Left lung (tissue), 10 donors: ENCODE measurements around the gene KLHL7. TPM values are rescaled to one million over a fixed set of nuclear protein-coding genes. Genes with fewer than 3 reads are reported as not detected.

Source experiments
- ATAC-seq: fragments of 200-7000 bp; cut with Tn5 transposase; one replicate; pipeline ENCODE4 v1.9.1; 2020; ENCODE audit warnings: moderate library complexity
- DNase-seq, 4 donors: peaks; one replicate each; pipeline ENCODE4 v3.0.0-alpha.2; 2013 to 2020
- H3K27ac ChIP-seq, 2 donors: fragments of 200-600 bp; sonication (generic) in 1 of 2; one replicate each; pipeline versions ENCODE4 v1.5.0 to v1.8.0; 2020 to 2021
- H3K27me3 ChIP-seq, 2 donors: fragments of 200-600 bp; sonication (generic) in 1 of 2; one replicate each; pipeline versions ENCODE4 v1.5.0 to v1.8.0; 2020 to 2021
- H3K36me3 ChIP-seq, 2 donors: fragments of 200-600 bp; sonication (generic) in 1 of 2; one replicate each; pipeline versions ENCODE4 v1.5.0 to v1.8.0; 2020 to 2021
- H3K4me1 ChIP-seq, 2 donors: fragments of 200-600 bp; one replicate each; pipeline ENCODE4 v1.8.0; 2021
- H3K4me3 ChIP-seq, 2 donors: fragments of 200-600 bp; sonication (generic) in 1 of 2; one replicate each; pipeline versions ENCODE4 v1.5.0 to v1.8.0; 2020 to 2021; ENCODE audit warnings: mild to moderate bottlenecking in 1 of 2
- H3K9me3 ChIP-seq, 2 donors: fragments of 200-600 bp; sonication (generic) in 1 of 2; one replicate each; pipeline versions ENCODE4 v1.5.0 to v1.8.0; 2020 to 2021
- CTCF ChIP-seq, 2 donors: fragments of 200-600 bp; sonication (generic) in 1 of 2; IDR thresholded peaks; one replicate each; pipeline versions ENCODE4 v1.5.0 to v1.8.0; 2021; ENCODE audit warnings: antibody characterized with exemption in 2 of 2
- intact Hi-C, 2 donors: fragments of 100-400 bp; cut with DNase I; formaldehyde crosslinking; loops; one replicate each; pipeline versions ENCODE4 v1.11.2 to v1.14.2; 2022
- polyA plus RNA-seq, 6 donors: library from polyadenylated mRNA; unstranded; fragments of 120-200 nt; gene quantifications; one replicate each; pipeline ENCODE4 v1.2.1, GENCODE V29; 2013; ENCODE audit not compliant: insufficient read length in 6 of 6
- total RNA-seq, 2 donors: library from RNA; stranded (reverse); fragmentation: NEBNext Ultra II Directional; extraction: Animal tissue kit (Norgen Biotek cat#: 25700); gene quantifications; one replicate each; pipeline ENCODE4 v1.2.1, GENCODE V29; 2021
- donor health status: DM: no; HTN: yes; CAD: no.
- donor health status: DM: no; HTN: no; CAD: no.

The KLHL7 gene
- total and polyA plus RNA-seq, 8 donors = 18.1 to 55.9 (median 45.7) TPM

- no peaks in the 10 kb centered on the region for H3K9me3 ChIP-seq
- intact Hi-C loops = no loop called here
- H3K27ac ChIP-seq = no peak overlapping the region
- H3K27me3 ChIP-seq = peaks cover 0 to 14% of the 10 kb centered on the region in 2 donors
- H3K4me3 ChIP-seq = no peak overlapping the region
- TF ChIP-seq CTCF (IDR thresholded peaks at IDR 0.05) = no peak
- H3K4me1 ChIP-seq = peaks cover 0 to 22% of the 10 kb centered on the region in 2 donors
- DNase-seq (no peak), ATAC-seq (no peak)
- no peaks in the 10 kb centered on the region for H3K36me3 ChIP-seq
Measured at GRCh38 chr7:23211589-23211988, 106.0 kb downstream of the KLHL7 start.

- intact Hi-C loops = no loop called here
- H3K27ac ChIP-seq = no peak overlapping the region
- H3K4me3 ChIP-seq = no peak overlapping the region
- ATAC-seq (no peak), DNase-seq (no peak)
- no peaks in the 10 kb centered on the region for H3K36me3 ChIP-seq
- peaks cover 0 to 21% of the 10 kb centered on the region in 2 donors for H3K4me1 ChIP-seq
- TF ChIP-seq CTCF (IDR thresholded peaks at IDR 0.05) = no peak
- H3K27me3 ChIP-seq = peaks cover 0 to 14% of the 10 kb centered on the region in 2 donors
- no peaks in the 10 kb centered on the region for H3K9me3 ChIP-seq
Measured at GRCh38 chr7:23212395-23212794, 106.8 kb downstream of the KLHL7 start.

GRCh38 chr7:23212841-23213240 is 107.3 kb downstream of the KLHL7 start:
- no peaks in the 10 kb centered on the region for H3K36me3 ChIP-seq
- no peak overlapping the region for H3K27ac ChIP-seq
- peaks cover 0 to 14% of the 10 kb centered on the region in 2 donors for H3K27me3 ChIP-seq
- no peaks in the 10 kb centered on the region for H3K9me3 ChIP-seq
- DNase-seq = no peak
- no peak for TF ChIP-seq CTCF (IDR thresholded peaks at IDR 0.05)
- ATAC-seq = no peak
- intact Hi-C loops = no loop called here
- H3K4me3 ChIP-seq = no peak overlapping the region
- H3K4me1 ChIP-seq = peaks cover 0 to 16% of the 10 kb centered on the region in 2 donors

DNA sequence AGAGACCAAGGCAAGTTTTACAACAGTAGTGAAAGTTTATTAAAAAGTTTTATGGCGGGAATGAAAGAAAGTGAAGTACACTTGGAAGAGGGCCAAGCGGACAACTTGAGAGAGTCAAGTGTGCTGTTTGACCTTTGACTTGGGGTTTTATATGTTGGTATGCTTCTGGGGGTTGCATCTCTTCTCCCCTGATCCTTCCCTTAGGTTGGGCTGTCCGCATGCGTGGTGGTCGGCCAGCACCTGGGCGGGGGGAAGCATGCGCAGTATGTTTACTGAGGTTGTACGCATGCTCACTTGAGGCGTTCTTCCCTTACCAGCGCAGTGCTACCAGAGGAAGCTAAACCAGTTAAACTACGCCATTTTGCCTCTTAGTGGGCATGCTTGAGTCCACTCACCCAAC is 108.2 kb downstream of the KLHL7 start:
- ATAC-seq = no peak
- H3K36me3 ChIP-seq = no peaks in the 10 kb centered on the region
- intact Hi-C loops = no loop called here

DNA sequence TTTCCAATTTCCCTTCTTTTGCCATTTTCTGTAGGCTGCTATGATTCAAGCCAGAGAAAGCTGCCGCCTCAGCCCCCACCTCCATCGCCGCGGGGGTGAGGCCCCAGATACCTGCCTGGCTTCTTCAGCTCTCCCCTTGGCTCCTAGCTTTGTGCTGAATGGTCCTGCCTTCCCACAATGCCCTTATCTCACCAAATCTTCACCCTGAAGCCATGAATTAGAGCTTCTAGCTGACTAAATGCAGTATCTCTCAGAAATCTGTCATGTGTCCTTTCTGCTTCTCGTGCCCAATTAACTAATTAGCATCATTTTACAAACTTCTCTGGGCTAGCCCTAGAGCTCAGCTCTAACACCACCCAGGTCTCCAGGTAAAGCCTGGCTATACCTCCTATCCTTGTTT is 108.8 kb downstream of the KLHL7 start:
- intact Hi-C loops = no loop called here
- no peak overlapping the region for H3K4me3 ChIP-seq
- ATAC-seq = no peak
- H3K4me1 ChIP-seq = peaks cover 0 to 7% of the 10 kb centered on the region in 2 donors
- DNase-seq = no peak
- H3K27me3 ChIP-seq = peaks cover 0 to 10% of the 10 kb centered on the region in 2 donors
- no peak for TF ChIP-seq CTCF (IDR thresholded peaks at IDR 0.05)
- H3K36me3 ChIP-seq = no peaks in the 10 kb centered on the region
- H3K9me3 ChIP-seq = no peaks in the 10 kb centered on the region
- H3K27ac ChIP-seq = no peak overlapping the region

More for the DNA sequence above, 108.2 kb downstream of the KLHL7 start:
- Histone ChIP-seq H3K27ac (no peak overlapping the region), H3K27me3 (peaks cover 0 to 10% of the 10 kb centered on the region in 2 donors), H3K4me1 (peaks cover 0 to 7% of the 10 kb centered on the region in 2 donors), H3K4me3 (no peak overlapping the region), H3K9me3 (no peaks in the 10 kb centered on the region)
- no peak for DNase-seq
- no peak for TF ChIP-seq CTCF (IDR thresholded peaks at IDR 0.05)
